HG02943 (cell line): ENCODE measurements around the gene NT5DC3.

Experiments
- ATAC-seq: cut with Tn5 transposase; IDR thresholded peaks from one replicate; pipeline ENCODE4 v1.9.1; 2021; ENCODE audit warnings: mild to moderate bottlenecking, low read depth, moderate library complexity; ENCODE audit not compliant: unreplicated experiment

Gene NT5DC3

GRCh38 chr12:103757248-103757647, 83.8 kb downstream of the NT5DC3 start:
- ATAC-seq, result no peak

- no peak for ATAC-seq
Observed at GRCh38 chr12:103756443-103756842, 84.6 kb downstream of the NT5DC3 start.

- ATAC-seq, result no peak
Observed at GRCh38 chr12:103755425-103755824, 85.6 kb downstream of the NT5DC3 start.

GRCh38 chr12:103751600-103751999, 89.4 kb downstream of the NT5DC3 start:
- ATAC-seq, result no peak

DNA sequence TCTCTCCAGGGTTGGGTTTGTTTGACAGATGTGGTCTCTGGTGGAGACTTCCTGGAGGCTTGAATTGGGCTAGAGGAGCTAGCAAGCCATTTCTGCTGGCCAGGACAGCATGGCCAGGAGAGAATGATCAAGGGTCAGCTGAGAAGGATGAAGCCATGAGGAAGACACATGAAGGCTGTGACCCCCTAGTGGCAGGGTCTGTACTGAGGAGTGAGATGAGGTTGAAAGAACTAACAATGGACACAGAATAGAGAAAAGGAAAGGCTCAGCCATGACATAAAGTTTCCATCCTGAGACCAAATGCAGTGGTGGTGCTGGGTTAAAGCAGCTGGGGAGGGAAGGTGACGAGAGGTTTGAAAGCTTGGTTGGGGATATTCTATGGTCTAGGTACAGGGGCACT, 89.9 kb downstream of the NT5DC3 start:
- ATAC-seq, result no peak

DNA sequence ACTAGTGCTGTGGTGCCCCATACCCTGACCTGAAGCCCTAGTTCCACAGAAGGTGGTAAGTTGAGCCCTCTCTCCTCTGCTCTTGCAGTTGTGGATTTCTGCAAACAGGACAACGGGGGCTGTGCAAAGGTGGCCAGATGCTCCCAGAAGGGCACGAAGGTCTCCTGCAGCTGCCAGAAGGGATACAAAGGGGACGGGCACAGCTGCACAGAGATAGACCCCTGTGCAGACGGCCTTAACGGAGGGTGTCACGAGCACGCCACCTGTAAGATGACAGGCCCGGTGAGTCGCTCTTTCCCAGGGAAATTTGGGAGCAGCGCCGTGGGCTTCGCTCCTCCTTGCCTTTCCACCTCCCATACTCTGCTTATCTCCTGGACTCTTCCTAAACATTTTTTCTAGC, 92.2 kb downstream of the NT5DC3 start:
- ATAC-seq, result no peak

DNA sequence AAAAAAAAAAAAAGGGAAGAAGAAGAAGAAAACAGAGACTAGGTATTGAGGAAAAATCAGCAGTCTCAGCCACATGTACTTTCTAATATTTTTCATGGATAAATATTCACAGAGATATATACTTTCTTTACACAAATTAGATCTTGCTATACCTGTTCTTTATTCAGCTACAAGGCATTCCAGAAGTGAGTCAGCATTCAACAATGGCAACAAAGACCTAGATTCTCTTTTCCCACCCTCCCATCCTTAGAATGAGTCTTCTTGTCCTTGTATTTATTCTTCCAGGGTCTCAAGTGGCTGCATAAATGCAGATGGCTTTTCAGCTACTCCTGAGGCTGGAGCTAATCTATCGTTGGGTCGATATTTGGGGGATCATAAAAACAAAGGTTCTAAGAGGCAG, 93.0 kb downstream of the NT5DC3 start:
- ATAC-seq, result no peak

GRCh38 chr12:103745962-103746361, 95.1 kb downstream of the NT5DC3 start:
- ATAC-seq, result no peak

DNA sequence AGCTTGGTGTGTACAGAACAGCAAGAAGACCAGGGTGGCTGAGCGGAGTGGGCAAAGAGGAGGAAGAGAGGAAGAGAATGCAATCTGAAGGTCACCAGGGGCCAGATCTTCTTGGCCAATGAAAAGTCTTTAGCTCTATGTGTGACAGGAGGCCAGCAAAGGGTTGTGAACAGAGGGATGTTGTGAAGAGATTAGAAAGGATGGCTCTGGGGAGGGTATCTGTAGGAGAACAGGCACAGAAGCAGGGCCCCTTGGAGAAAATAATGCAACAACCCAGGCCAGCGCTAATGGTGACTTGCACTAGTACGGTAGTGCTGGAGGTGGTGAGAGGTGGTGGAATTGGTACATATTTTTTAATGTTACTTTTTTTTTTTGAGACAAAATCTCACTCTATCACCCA, 97.2 kb downstream of the NT5DC3 start:
- no peak for ATAC-seq

DNA sequence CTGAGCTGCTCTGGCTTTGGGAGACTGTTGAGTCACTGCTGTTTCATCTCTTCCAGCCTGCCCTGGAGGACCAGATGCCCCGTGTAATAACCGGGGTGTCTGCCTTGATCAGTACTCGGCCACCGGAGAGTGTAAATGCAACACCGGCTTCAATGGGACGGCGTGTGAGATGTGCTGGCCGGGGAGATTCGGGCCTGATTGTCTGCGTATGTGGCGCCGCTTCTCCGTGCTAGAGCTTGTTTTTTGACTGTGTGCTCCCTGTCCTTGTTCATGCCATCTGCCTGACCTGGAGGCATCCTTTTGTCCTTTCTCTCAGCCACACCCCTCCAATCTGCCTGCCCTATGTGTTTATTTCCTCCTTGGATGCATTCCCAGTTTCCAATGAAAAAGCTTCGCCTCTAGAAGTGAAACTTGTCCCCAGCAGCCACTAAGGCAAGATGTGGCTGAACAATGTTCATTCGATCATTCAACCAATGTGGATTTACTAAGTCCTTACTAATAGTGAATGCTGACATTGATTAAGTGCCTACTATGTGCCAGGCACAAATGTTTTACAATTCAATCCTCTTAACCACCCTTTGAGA, 98.6 kb downstream of the NT5DC3 start:
- ATAC-seq, result no peak

DNA sequence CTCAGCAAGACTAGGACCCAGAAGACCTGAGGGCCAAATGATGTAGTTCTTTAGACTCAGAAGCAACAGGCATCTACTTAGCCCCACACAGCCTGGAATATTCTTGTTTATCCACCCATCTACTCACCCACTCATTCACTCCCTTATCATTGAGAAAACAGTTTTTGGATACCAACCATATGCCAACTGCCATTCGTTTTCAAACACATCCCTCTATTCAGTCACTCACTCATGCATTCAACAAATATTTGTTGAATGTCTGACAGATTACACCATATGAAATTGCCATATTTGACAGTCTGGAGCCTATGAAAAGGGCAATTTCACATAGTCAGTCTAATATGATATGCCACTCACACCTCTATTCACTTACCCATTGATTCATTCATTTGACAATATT, 103.2 kb downstream of the NT5DC3 start:
- ATAC-seq, result no peak

DNA sequence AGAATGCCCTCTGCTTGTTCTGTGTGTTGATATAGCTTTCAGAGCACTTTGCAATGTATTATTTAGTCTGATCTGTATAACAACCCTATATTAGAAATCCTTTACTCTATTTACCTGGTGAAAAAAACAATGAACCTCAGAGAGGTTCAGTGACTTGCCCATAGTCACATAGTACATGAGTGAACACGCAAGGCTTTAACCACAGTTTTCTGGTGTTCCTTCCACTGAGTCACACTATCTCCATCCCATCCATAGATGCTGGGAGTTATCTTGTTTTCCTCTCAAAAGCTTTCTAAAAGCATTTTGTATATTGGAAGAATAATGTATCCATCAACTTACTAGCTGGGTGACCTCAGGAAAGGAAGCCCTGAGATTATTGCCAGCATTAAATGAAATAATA, 104.5 kb downstream of the NT5DC3 start:
- ATAC-seq, result no peak

GRCh38 chr12:103735291-103735690, 105.7 kb downstream of the NT5DC3 start:
- ATAC-seq, result no peak

GRCh38 chr12:103734863-103735262, 106.2 kb downstream of the NT5DC3 start:
- ATAC-seq, result no peak

GRCh38 chr12:103731539-103731938, 109.5 kb downstream of the NT5DC3 start:
- ATAC-seq, result no peak

DNA sequence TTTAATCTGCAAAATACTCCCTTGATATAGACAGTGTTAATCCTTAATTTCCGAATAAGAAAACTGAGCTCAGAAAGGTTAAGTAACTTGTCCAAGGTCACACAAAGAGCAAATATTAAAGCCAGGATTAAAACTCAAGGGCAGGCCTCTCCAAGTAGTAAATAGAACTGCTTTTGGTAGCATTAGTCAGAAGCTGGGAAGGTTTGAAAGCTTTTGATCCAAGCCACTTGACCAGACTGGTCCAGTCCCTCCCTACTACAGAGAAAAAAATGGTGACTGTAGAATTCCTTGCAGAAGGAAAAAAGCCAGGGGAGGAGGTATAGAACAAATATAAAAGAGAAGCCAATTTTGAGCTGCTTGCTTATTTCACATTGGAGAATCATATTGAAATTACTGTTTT, 111.5 kb downstream of the NT5DC3 start:
- ATAC-seq, result no peak

DNA sequence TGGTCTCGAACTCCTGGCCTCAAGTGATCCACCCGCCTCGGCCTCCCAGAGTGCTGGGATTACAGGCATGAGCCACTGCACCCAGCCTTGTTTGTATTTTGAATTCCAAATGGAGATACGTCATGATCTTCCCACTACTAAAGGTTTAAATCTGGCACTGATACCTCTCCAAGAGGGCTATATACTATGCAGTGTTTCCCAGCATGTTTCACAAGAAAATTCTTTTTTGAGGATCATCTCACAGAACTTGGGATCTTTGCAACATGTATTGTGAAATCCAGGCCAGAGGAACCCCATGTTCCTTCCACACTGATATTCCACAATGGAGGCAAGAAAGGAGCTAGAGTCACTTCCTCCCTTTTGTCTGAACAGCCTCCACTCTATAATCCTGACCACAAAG, 112.7 kb downstream of the NT5DC3 start:
- ATAC-seq, result no peak

DNA sequence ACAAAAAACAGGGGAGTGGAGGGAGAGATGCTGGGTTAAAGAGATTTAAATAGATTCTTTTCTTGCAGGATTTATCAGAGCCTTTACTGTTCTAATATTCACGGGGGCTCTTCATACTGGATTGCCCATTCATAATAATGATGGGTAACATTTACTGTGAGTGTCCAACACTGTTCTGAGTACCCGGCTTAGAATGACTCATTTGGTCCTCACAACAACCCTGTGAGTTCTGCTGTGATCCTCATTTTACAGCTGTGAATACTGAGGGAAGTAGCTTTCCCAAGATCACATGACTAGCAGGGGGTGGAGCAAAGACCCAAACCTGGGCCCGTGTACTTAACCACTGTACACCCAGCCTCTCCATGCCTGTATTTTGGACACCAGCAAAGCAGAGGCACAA, 113.4 kb downstream of the NT5DC3 start:
- no peak for ATAC-seq

- ATAC-seq, result no peak
Observed at GRCh38 chr12:103725398-103725797, 115.6 kb downstream of the NT5DC3 start.
